Bronchial smooth muscle cell (primary cell): ENCODE results near the gene CALML4. TPM values are rescaled to one million over a fixed set of nuclear protein-coding genes. Genes with fewer than 3 reads are reported as not detected.

Experiments
- total RNA-seq: library from RNA; depleted of rRNA; stranded (reverse); fragments of >200 nt; gene quantifications from 2 replicates; pipeline ENCODE4 v1.2.1, GENCODE V29; 2014

The CALML4 gene
- total RNA-seq = 1.2 and 2.7 TPM in 2 replicates

GRCh38 chr15:68204776-68205557 lies at the start of gene CALML4:
Gene CALML4 (minus strand): TSS chr15:68205332. CDS start chr15:68205247, 85 bp downstream.

GRCh38 chr15:68229386-68230156 lies 24.4 kb upstream of the CALML4 start, which contains the start of gene CLN6:
Gene CLN6 (minus strand): TSS chr15:68229728. CDS start chr15:68229584, 144 bp downstream.

Other genes with a start within 250 kb of the CALML4 start
- 2.9 and 5.2 TPM in 2 replicates for gene PIAS1, start 151.0 kb downstream of the CALML4 start, total RNA-seq
- gene CLN6, start 24.4 kb upstream of the CALML4 start, total RNA-seq = 4.4 and 7.1 TPM in 2 replicates
- gene FEM1B, start 72.4 kb upstream of the CALML4 start, total RNA-seq = 30.4 and 58.1 TPM in 2 replicates
- gene ITGA11, start 226.8 kb upstream of the CALML4 start, total RNA-seq = 0.63 and 22.3 TPM in 2 replicates